NB4 (cell line): ENCODE measurements around the gene OBSL1.

Experiments
- DNase-seq: peaks from one replicate; pipeline ENCODE4 v3.0.0; 2010; ENCODE audit warnings: low read depth
- H3K4me3 ChIP-seq: one replicate; pipeline ENCODE4 v1.5.1; 2011; ENCODE audit warnings: mild to moderate bottlenecking, low read depth, low read length, moderate library complexity
- CTCF ChIP-seq: IDR thresholded peaks from one replicate; pipeline ENCODE4 v1.5.1; 2012; ENCODE audit warnings: low read depth, low read length
- MAX ChIP-seq: IDR thresholded peaks from 2 replicates; pipeline ENCODE4 v1.6.1; 2011; ENCODE audit warnings: low read depth, low read length
- MYC ChIP-seq: IDR thresholded peaks from 2 replicates; pipeline ENCODE4 v1.6.1; 2011; ENCODE audit warnings: low read depth, low read length
- POLR2A ChIP-seq: IDR thresholded peaks from 2 replicates; pipeline ENCODE4 v1.6.1; 2011; ENCODE audit warnings: mild to moderate bottlenecking; ENCODE audit not compliant: insufficient read length; ENCODE audit errors: extremely low read depth

Gene OBSL1

GRCh38 chr2:219502618-219503017 is 68.7 kb downstream of the OBSL1 start:
- DNase-seq, result no peak
- no peak overlapping the region for H3K4me3 ChIP-seq
- TF ChIP-seq CTCF, result no peak
- no peak for TF ChIP-seq POLR2A
- TF ChIP-seq MAX, result no peak
- TF ChIP-seq MYC, result no peak

- TF ChIP-seq POLR2A, result no peak
- TF ChIP-seq CTCF, result no peak
- no peak for TF ChIP-seq MAX
- no peak for TF ChIP-seq MYC
- no peak overlapping the region for H3K4me3 ChIP-seq
- DNase-seq, result no peak
Observed at GRCh38 chr2:219501849-219502248, 69.5 kb downstream of the OBSL1 start.
